GM12878 (cell line): ENCODE measurements around the gene PDE8B. TPM values are rescaled to one million over a fixed set of nuclear protein-coding genes. Genes with fewer than 3 reads are reported as not detected.

ENCODE experiments used
- ATAC-seq: fragments of 200-7000 bp; cut with Tn5 transposase; 3 replicates; pipeline ENCODE4 v1.9.1; 2020; ENCODE audit warnings: mild to moderate bottlenecking, moderate library complexity
- BruUV-seq: library from RNA; stranded (reverse); fragments of 400-500 nt; replicated peaks from 2 replicates; lab custom pipeline; 2021; lab: Mats Ljungman, UMichigan
- CTCF ChIA-PET: fragments of 300-600 bp; sonication (Branson Sonifier 250); formaldehyde crosslinking; extraction: SDS; loops from one replicate; lab custom pipeline; 2021; ENCODE audit warnings: inconsistent platforms; lab: Yijun Ruan, JAX
- POLR2A ChIA-PET: fragments of 350-600 bp; formaldehyde crosslinking; extraction: SDS; loops from one replicate; lab custom pipeline; 2021; ENCODE audit warnings: inconsistent platforms; lab: Charles Lee
- RAD21 ChIA-PET: fragments of 300-600 bp; sonication (Branson Sonifier 250); formaldehyde crosslinking; loops from one replicate; lab custom pipeline; 2023; ENCODE audit warnings: antibody characterized with exemption; ENCODE audit not compliant: unreplicated experiment; lab: Charles Lee
- SMC1A ChIA-PET: fragments of 300-600 bp; sonication (Branson Sonifier 250); formaldehyde crosslinking; loops from one replicate; lab custom pipeline; 2023; ENCODE audit not compliant: unreplicated experiment, uncharacterized antibody; lab: Charles Lee
- DNase-seq: peaks from one replicate; pipeline ENCODE4 v3.0.0-alpha.2; 2011; ENCODE audit warnings: low read depth, low spot score
- FAIRE-seq: peaks from 3 replicates; lab custom pipeline; 2011; peaks lifted over from hg19 to GRCh38; lab: Jason Lieb, UNC
- H2AFZ ChIP-seq: 2 replicates; pipeline ENCODE4 v1.6.0; 2011; ENCODE audit warnings: low read depth, low read length, control low read depth; ENCODE audit not compliant: control insufficient read depth
- H3K27ac ChIP-seq: 2 replicates; pipeline ENCODE4 v1.5.1; 2011; ENCODE audit warnings: control low read depth; ENCODE audit not compliant: control insufficient read depth, insufficient read depth
- H3K27me3 ChIP-seq, 2 experiments: replicated peaks in 1 of 2; 2 replicates each; pipeline versions ENCODE4 v1.6.0 to v1.6.1; 2011; ENCODE audit warnings: low read length in 1 of 2; ENCODE audit not compliant: control insufficient read depth in 2 of 2, insufficient read depth in 2 of 2
- H3K36me3 ChIP-seq, 2 experiments: 2 replicates each; pipeline ENCODE4 v1.5.1; 2011; ENCODE audit warnings: low read length in 1 of 2; ENCODE audit not compliant: control insufficient read depth in 2 of 2, insufficient read depth in 2 of 2
- H3K4me1 ChIP-seq: 2 replicates; pipeline ENCODE4 v1.6.1; 2011; ENCODE audit warnings: mild to moderate bottlenecking, low read length, moderate library complexity, mixed read lengths; ENCODE audit not compliant: control insufficient read depth, insufficient read depth
- H3K4me2 ChIP-seq: 2 replicates; pipeline ENCODE4 v1.6.0; 2011; ENCODE audit warnings: control low read depth; ENCODE audit not compliant: control insufficient read depth, insufficient read depth
- H3K4me3 ChIP-seq: fragments of 200-600 bp; sonication (generic); 2 replicates; pipeline ENCODE4 v1.5.1; 2016
- H3K79me2 ChIP-seq: 2 replicates; pipeline ENCODE4 v1.6.0; 2011; ENCODE audit warnings: low read length; ENCODE audit not compliant: control insufficient read depth, insufficient read depth
- H3K9ac ChIP-seq: 2 replicates; pipeline ENCODE4 v1.8.0; 2011; ENCODE audit warnings: low read length, control low read depth, mixed read lengths; ENCODE audit not compliant: control insufficient read depth, insufficient read depth
- H3K9me3 ChIP-seq: replicated peaks from 3 replicates; pipeline ENCODE4 v1.5.1; 2011; ENCODE audit warnings: mild to moderate bottlenecking, low read length; ENCODE audit not compliant: control insufficient read depth, insufficient read depth
- H4K20me1 ChIP-seq: 2 replicates; pipeline ENCODE4 v1.6.0; 2011; ENCODE audit not compliant: control insufficient read depth, insufficient read depth
- BCLAF1 ChIP-seq: fragments of 450-650 bp; IDR thresholded peaks from 2 replicates; pipeline ENCODE4 v1.6.1; 2017; ENCODE audit warnings: antibody characterized with exemption, mild to moderate bottlenecking, moderate library complexity
- CBX5 ChIP-seq: sonication (generic); IDR thresholded peaks from 2 replicates; pipeline ENCODE4 v1.6.1; 2016; ENCODE audit warnings: low read depth, moderate library complexity, mild to moderate bottlenecking, inconsistent platforms
- CEBPB ChIP-seq, 2 experiments: fragments of 150-350 bp in 1 of 2; IDR thresholded peaks; 2 replicates each; pipeline ENCODE4 v1.6.1; 2012 to 2014; ENCODE audit warnings: low read depth in 2 of 2, low read length in 2 of 2, borderline replicate concordance in 1 of 2, inconsistent platforms in 1 of 2
- IRF5 ChIP-seq: fragments of 450-650 bp; IDR thresholded peaks from 2 replicates; pipeline ENCODE4 v1.6.1; 2017; ENCODE audit warnings: borderline replicate concordance
- JUNB ChIP-seq: IDR thresholded peaks from 2 replicates; pipeline ENCODE4 v1.6.1; 2016; ENCODE audit warnings: antibody characterized with exemption, mild to moderate bottlenecking
- LARP7 ChIP-seq: fragments of 450-650 bp; IDR thresholded peaks from 2 replicates; pipeline ENCODE4 v1.6.1; 2017; ENCODE audit warnings: mild to moderate bottlenecking
- PAX8 ChIP-seq: fragments of 450-650 bp; IDR thresholded peaks from 2 replicates; pipeline ENCODE4 v1.6.1; 2017; ENCODE audit warnings: mild to moderate bottlenecking, moderate library complexity
- RAD51 ChIP-seq: fragments of 450-650 bp; IDR thresholded peaks from 2 replicates; pipeline ENCODE4 v1.6.1; 2016; ENCODE audit warnings: moderate library complexity, mild to moderate bottlenecking, inconsistent platforms
- RUNX3 ChIP-seq: IDR thresholded peaks from 2 replicates; pipeline ENCODE4 v1.6.1; 2012; ENCODE audit warnings: low read length, inconsistent platforms
- SKIL ChIP-seq: fragments of 450-650 bp; IDR thresholded peaks from 2 replicates; pipeline ENCODE4 v1.6.1; 2017; ENCODE audit warnings: mild to moderate bottlenecking, low read depth, inconsistent platforms; ENCODE audit not compliant: poor library complexity, severe bottlenecking
- ZBTB40 ChIP-seq: fragments of 450-650 bp; IDR thresholded peaks from 2 replicates; pipeline ENCODE4 v1.6.1; 2016; ENCODE audit warnings: mild to moderate bottlenecking, moderate library complexity, borderline replicate concordance
- WGBS: methylation state at CpG from one replicate; pipeline ENCODE4 v1.1.6; 2016; ENCODE audit warnings: low lambda C conversion rate; ENCODE audit not compliant: insufficient replicate concordance, insufficient coverage; ENCODE audit errors: missing lambda C conversion rate; 5-methylcytosine and 5-hydroxymethylcytosine counted together
- in situ Hi-C: fragments of 300-500 bp; cut with MboI; formaldehyde crosslinking; loops from 9 replicates; pipeline ENCODE4 v1.14.3; 2018; ENCODE audit warnings: mixed read lengths
- intact Hi-C: fragments of 100-400 bp; cut with micrococcal nuclease; formaldehyde crosslinking; loops from one replicate; pipeline ENCODE4 v1.14.2; 2022; ENCODE audit not compliant: unreplicated experiment
- polyA plus RNA-seq, 11 experiments: library from polyadenylated mRNA; depleted of rRNA in 4 of 11; unstranded in 6 of 11; stranded (reverse) in 5 of 11; fragments of >200 nt; fragmentation: Nextera tagmentation in 4 of 11; fragmentation: Illumina TruSeq in 1 of 11; extraction: Ambion mirVana in 4 of 11; extraction: Trizol in 1 of 11; gene quantifications; 1 replicate in 1 of 11; 2 replicates in 10 of 11; pipeline versions ENCODE4 v1.2.1 to v1.2.3, GENCODE V29; 2011 to 2016; ENCODE audit warnings: inconsistent platforms in 2 of 11, missing spikeins in 2 of 11, low read depth in 1 of 11
- total RNA-seq, 4 experiments: library from RNA; depleted of rRNA in 3 of 4; stranded (reverse); fragments of >200 nt in 3 of 4; fragmentation: Illumina TruSeq in 1 of 4; extraction: Trizol in 1 of 4; gene quantifications; 2 replicates each; pipeline versions ENCODE4 v1.2.1 to v1.2.3, GENCODE V29; 2013 to 2021

PDE8B gene
- total and polyA plus RNA-seq, 10 of the 15 experiments (the other 5 are each of a cell fraction or from before 2014, with no cell fraction given): 0.03 to 0.44 (median 0.20) TPM; not detected in 3

GRCh38 chr5:77181596-77182304 lies 28.7 kb upstream of the PDE8B start (continued):
- TF ChIP-seq BCLAF1 (no peak), ZBTB40 (no peak)

- FAIRE-seq (no peak), DNase-seq (no peak), ATAC-seq (no peak)
- CTCF ChIA-PET: interaction anchor here (1.0 to 1.6 kb wide), 2 partner anchors 16 to 255 kb away, joined by 4 to 7 read pairs; no protein-coding TSS in a partner anchor
- Histone ChIP-seq H3K9me3 (no peaks in the 10 kb centered on the region), H3K79me2 (no peaks in the 10 kb centered on the region), H3K4me2 (no peak overlapping the region), H3K9ac (no peak overlapping the region), H3K36me3 (no peaks in the 10 kb centered on the region), H3K4me3 (no peak overlapping the region), H3K4me1 (no peaks in the 10 kb centered on the region), H4K20me1 (no peaks in the 10 kb centered on the region), H2AFZ (no peak overlapping the region), H3K27me3 (peaks cover 6 to 15% of the 10 kb centered on the region in 2 experiments), H3K27ac (no peak overlapping the region)
- POLR2A ChIA-PET: interaction anchor here (0.7 kb wide), 1 partner anchor 194 kb away, joined by 3 read pairs; no protein-coding TSS in a partner anchor
- intact Hi-C loops: no loop called here
- RAD21 ChIA-PET: interaction anchor here (0.9 kb wide), 1 partner anchor 309 kb away, joined by 3 read pairs; no protein-coding TSS in a partner anchor
- no TSS peak for BruUV-seq
- 24% methylated on average over 1 of the region's 1 CpG for WGBS
- SMC1A ChIA-PET: interaction anchor here (0.6 kb wide), 2 partner anchors 357 to 789 kb away, joined by 3 read pairs; no protein-coding TSS in a partner anchor
- in situ Hi-C loops: no loop called here
- TF ChIP-seq CEBPB (IDR thresholded peaks at IDR 0.05; ENCODE audit: borderline replicate concordance in 1 of 2, low read depth in 2 of 2, low read length in 2 of 2) (no peak), CBX5 (no peak), LARP7 (no peak), PAX8 (no peak), IRF5 (no peak), JUNB (no peak), RAD51 (no peak), SKIL (no peak), RUNX3 (no peak)
Measured at GRCh38 chr5:77182367-77182766, 28.1 kb upstream of the PDE8B start.
